HepG2 (cell line): ENCODE results near the gene VSIG2. TPM values are rescaled to one million over a fixed set of nuclear protein-coding genes. Genes with fewer than 3 reads are reported as not detected.

Experiments
- AKNA ChIP-seq: sonication (generic); formaldehyde crosslinking; IDR thresholded peaks from 2 replicates; pipeline ENCODE4 v1.4.0; 2020; ENCODE audit warnings: missing genetic modification reagents, borderline replicate concordance
- ARID2 ChIP-seq: sonication (generic); formaldehyde crosslinking; IDR thresholded peaks from 2 replicates; pipeline ENCODE4 v1.8.1; 2022; ENCODE audit warnings: mild to moderate bottlenecking, missing genetic modification reagents, borderline replicate concordance
- DPF2 ChIP-seq: sonication (generic); formaldehyde crosslinking; IDR thresholded peaks from 2 replicates; pipeline ENCODE4 v1.4.0; 2020; ENCODE audit warnings: mild to moderate bottlenecking, low read depth, missing genetic modification reagents, borderline replicate concordance
- LRRFIP1 ChIP-seq: sonication (generic); formaldehyde crosslinking; conservative IDR thresholded peaks from 2 replicates; pipeline ENCODE4 v1.4.0; 2020; ENCODE audit warnings: missing genetic modification reagents
- RFX3 ChIP-seq: IDR thresholded peaks from 2 replicates; pipeline ENCODE4 v1.6.1; 2016; ENCODE audit warnings: missing biosample characterization, missing genetic modification reagents
- STAT5B ChIP-seq: sonication (generic); formaldehyde crosslinking; IDR thresholded peaks from 2 replicates; pipeline ENCODE4 v1.4.0; 2020; ENCODE audit warnings: missing genetic modification reagents
- TOPORS ChIP-seq: sonication (generic); formaldehyde crosslinking; IDR thresholded peaks from 2 replicates; pipeline ENCODE4 v1.8.0; 2023; ENCODE audit warnings: mild to moderate bottlenecking, missing genetic modification reagents
- ZNF431 ChIP-seq: sonication (generic); formaldehyde crosslinking; IDR thresholded peaks from 2 replicates; pipeline ENCODE4 v1.9.0; 2022; ENCODE audit warnings: missing genetic modification reagents, low read depth, mild to moderate bottlenecking, borderline replicate concordance
- ZNF740 ChIP-seq: sonication (generic); formaldehyde crosslinking; IDR thresholded peaks from 2 replicates; pipeline ENCODE4 v1.4.0; 2020; ENCODE audit warnings: missing genetic modification reagents
- polyA plus RNA-seq, 8 experiments: library from polyadenylated mRNA; depleted of rRNA in 3 of 8; stranded (reverse) in 7 of 8; unstranded in 1 of 8; fragments of >200 nt; fragmentation: Illumina TruSeq in 4 of 8; extraction: Trizol in 4 of 8; gene quantifications; 2 replicates each; pipeline versions ENCODE4 v1.2.1 to v1.2.3, GENCODE V29; 2011 to 2016; ENCODE audit warnings: low read depth in 4 of 8, missing spikeins in 1 of 8, mixed read lengths in 1 of 8; ENCODE audit not compliant: insufficient read depth in 1 of 8
- total RNA-seq, 5 experiments: library from RNA; depleted of rRNA; stranded (reverse); fragments of >200 nt; fragmentation: Illumina TruSeq; extraction: Trizol; gene quantifications; 2 replicates each; pipeline ENCODE4 v1.2.3, GENCODE V29; 2016; ENCODE audit warnings: low read depth in 1 of 5
- TF ChIP-seq, protein P1 (sequence below): sonication (generic); formaldehyde crosslinking; IDR thresholded peaks from 2 replicates; pipeline ENCODE4 v1.4.0; 2020; ENCODE audit warnings: missing genetic modification reagents, borderline replicate concordance
- TF ChIP-seq, protein P2 (sequence below): sonication (generic); formaldehyde crosslinking; IDR thresholded peaks from 2 replicates; pipeline ENCODE4 v1.4.0; 2020; ENCODE audit warnings: missing genetic modification reagents

VSIG2 gene
- total and polyA plus RNA-seq, 2 of the 13 experiments (the other 11 are each of a cell fraction or from before 2014, with no cell fraction given), result 0.80 to 2.7 TPM

GRCh38 chr11:124800226-124800929 lies 48.3 kb upstream of the VSIG2 start, which contains the start of gene MSANTD2 (continued):
- TF ChIP-seq, protein P1, sequence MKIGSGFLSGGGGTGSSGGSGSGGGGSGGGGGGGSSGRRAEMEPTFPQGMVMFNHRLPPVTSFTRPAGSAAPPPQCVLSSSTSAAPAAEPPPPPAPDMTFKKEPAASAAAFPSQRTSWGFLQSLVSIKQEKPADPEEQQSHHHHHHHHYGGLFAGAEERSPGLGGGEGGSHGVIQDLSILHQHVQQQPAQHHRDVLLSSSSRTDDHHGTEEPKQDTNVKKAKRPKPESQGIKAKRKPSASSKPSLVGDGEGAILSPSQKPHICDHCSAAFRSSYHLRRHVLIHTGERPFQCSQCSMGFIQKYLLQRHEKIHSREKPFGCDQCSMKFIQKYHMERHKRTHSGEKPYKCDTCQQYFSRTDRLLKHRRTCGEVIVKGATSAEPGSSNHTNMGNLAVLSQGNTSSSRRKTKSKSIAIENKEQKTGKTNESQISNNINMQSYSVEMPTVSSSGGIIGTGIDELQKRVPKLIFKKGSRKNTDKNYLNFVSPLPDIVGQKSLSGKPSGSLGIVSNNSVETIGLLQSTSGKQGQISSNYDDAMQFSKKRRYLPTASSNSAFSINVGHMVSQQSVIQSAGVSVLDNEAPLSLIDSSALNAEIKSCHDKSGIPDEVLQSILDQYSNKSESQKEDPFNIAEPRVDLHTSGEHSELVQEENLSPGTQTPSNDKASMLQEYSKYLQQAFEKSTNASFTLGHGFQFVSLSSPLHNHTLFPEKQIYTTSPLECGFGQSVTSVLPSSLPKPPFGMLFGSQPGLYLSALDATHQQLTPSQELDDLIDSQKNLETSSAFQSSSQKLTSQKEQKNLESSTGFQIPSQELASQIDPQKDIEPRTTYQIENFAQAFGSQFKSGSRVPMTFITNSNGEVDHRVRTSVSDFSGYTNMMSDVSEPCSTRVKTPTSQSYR (CRISPR knock-in tag), result no peak
- TF ChIP-seq, protein P2, sequence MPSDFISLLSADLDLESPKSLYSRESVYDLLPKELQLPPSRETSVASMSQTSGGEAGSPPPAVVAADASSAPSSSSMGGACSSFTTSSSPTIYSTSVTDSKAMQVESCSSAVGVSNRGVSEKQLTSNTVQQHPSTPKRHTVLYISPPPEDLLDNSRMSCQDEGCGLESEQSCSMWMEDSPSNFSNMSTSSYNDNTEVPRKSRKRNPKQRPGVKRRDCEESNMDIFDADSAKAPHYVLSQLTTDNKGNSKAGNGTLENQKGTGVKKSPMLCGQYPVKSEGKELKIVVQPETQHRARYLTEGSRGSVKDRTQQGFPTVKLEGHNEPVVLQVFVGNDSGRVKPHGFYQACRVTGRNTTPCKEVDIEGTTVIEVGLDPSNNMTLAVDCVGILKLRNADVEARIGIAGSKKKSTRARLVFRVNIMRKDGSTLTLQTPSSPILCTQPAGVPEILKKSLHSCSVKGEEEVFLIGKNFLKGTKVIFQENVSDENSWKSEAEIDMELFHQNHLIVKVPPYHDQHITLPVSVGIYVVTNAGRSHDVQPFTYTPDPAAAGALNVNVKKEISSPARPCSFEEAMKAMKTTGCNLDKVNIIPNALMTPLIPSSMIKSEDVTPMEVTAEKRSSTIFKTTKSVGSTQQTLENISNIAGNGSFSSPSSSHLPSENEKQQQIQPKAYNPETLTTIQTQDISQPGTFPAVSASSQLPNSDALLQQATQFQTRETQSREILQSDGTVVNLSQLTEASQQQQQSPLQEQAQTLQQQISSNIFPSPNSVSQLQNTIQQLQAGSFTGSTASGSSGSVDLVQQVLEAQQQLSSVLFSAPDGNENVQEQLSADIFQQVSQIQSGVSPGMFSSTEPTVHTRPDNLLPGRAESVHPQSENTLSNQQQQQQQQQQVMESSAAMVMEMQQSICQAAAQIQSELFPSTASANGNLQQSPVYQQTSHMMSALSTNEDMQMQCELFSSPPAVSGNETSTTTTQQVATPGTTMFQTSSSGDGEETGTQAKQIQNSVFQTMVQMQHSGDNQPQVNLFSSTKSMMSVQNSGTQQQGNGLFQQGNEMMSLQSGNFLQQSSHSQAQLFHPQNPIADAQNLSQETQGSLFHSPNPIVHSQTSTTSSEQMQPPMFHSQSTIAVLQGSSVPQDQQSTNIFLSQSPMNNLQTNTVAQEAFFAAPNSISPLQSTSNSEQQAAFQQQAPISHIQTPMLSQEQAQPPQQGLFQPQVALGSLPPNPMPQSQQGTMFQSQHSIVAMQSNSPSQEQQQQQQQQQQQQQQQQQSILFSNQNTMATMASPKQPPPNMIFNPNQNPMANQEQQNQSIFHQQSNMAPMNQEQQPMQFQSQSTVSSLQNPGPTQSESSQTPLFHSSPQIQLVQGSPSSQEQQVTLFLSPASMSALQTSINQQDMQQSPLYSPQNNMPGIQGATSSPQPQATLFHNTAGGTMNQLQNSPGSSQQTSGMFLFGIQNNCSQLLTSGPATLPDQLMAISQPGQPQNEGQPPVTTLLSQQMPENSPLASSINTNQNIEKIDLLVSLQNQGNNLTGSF (CRISPR knock-in tag), result no peak
- TF ChIP-seq ZNF740 (CRISPR knock-in tag), result no peak
- peak; percentile 87; the same call in 1 of the 2 replicates for TF ChIP-seq ARID2 (CRISPR knock-in tag)
- no peak for TF ChIP-seq DPF2
- TF ChIP-seq AKNA, result no peak
- peak; percentile 82; the same call in 1 of the 2 replicates for TF ChIP-seq ZNF431
- TF ChIP-seq LRRFIP1 (CRISPR knock-in tag), result no peak
- peak; percentile 67; the same call in 1 of the 2 replicates for TF ChIP-seq TOPORS (CRISPR knock-in tag)
- no peak for TF ChIP-seq STAT5B (CRISPR knock-in tag)
- no peak for TF ChIP-seq RFX3
